SU-DHL-6 (cell line): ENCODE data around the gene RAE1.
A peak's percentile ranks its signal among the peaks of the same experiment; 100 is the strongest.
"Not testable (repeated sequence)": the region's sequence is repeated elsewhere in the genome, so short reads cannot be mapped to it uniquely, and the experiment has no call there.

Experiments
- H2AFZ ChIP-seq: fragments of 200-600 bp; sonication (generic); 2 replicates; pipeline ENCODE4 v1.6.1; 2014; ENCODE audit warnings: low read depth, mild to moderate bottlenecking, moderate library complexity, mixed read lengths, antibody characterized with exemption, low read length; ENCODE audit not compliant: severe bottlenecking
- H3F3A ChIP-seq: fragments of 200-600 bp; shearing (Covaris generic); 2 replicates; pipeline ENCODE4 v1.6.0; 2016; ENCODE audit warnings: antibody characterized with exemption, mild to moderate bottlenecking; ENCODE audit not compliant: insufficient read depth
- H3K27ac ChIP-seq: fragments of 200-600 bp; sonication (generic); 2 replicates; pipeline ENCODE4 v1.5.1; 2016; ENCODE audit warnings: low read depth, mild to moderate bottlenecking, low read length, moderate library complexity, mixed read lengths
- H3K27me3 ChIP-seq: fragments of 200-600 bp; sonication (generic), shearing (Covaris generic); 2 replicates; pipeline ENCODE4 v1.6.0; 2014; ENCODE audit warnings: mild to moderate bottlenecking, low read length
- H3K36me3 ChIP-seq: fragments of 200-600 bp; sonication (generic); 2 replicates; pipeline ENCODE4 v1.6.1; 2014; ENCODE audit warnings: mild to moderate bottlenecking, low read length, mixed read lengths
- H3K4me2 ChIP-seq: fragments of 300-600, 200-600 bp; shearing (Covaris generic), sonication (generic); 2 replicates; pipeline ENCODE4 v1.6.0; 2014; ENCODE audit warnings: low read length, low read depth, mild to moderate bottlenecking; ENCODE audit not compliant: poor library complexity, severe bottlenecking
- H3K4me3 ChIP-seq: fragments of 200-600 bp; sonication (generic); 2 replicates; pipeline ENCODE4 v1.5.1; 2014; ENCODE audit warnings: antibody characterized with exemption, low read length, mild to moderate bottlenecking, mixed read lengths; ENCODE audit not compliant: insufficient read depth, poor library complexity, severe bottlenecking
- H3K79me2 ChIP-seq: fragments of 200-600 bp; sonication (generic); 2 replicates; pipeline ENCODE4 v1.6.1; 2014; ENCODE audit warnings: mild to moderate bottlenecking, low read length, moderate library complexity; ENCODE audit not compliant: insufficient read depth
- H3K9ac ChIP-seq: fragments of 200-600 bp; sonication (generic); 2 replicates; pipeline ENCODE4 v1.7.0; 2014; ENCODE audit warnings: mild to moderate bottlenecking, low read length
- H3K9me2 ChIP-seq: fragments of 200-600 bp; sonication (generic); replicated peaks from 2 replicates; pipeline ENCODE4 v1.6.1; 2014; ENCODE audit warnings: low read length; ENCODE audit not compliant: insufficient read depth
- H3K9me3 ChIP-seq: fragments of 200-600 bp; sonication (generic); 2 replicates; pipeline ENCODE4 v1.6.1; 2014; ENCODE audit warnings: low read length, mixed read lengths; ENCODE audit not compliant: insufficient read depth
- H4K20me1 ChIP-seq: fragments of 200-600 bp; sonication (generic); 2 replicates; pipeline ENCODE4 v1.6.1; 2014; ENCODE audit warnings: low read depth, mild to moderate bottlenecking, antibody characterized with exemption, low read length, moderate library complexity, mixed read lengths
- EZH2phosphoT487 ChIP-seq: fragments of 200-600 bp; sonication (generic), shearing (Covaris generic); conservative IDR thresholded peaks from 2 replicates; pipeline ENCODE4 v1.6.1; 2018; ENCODE audit warnings: mild to moderate bottlenecking, antibody characterized with exemption, low read length, moderate library complexity, mixed read lengths
- TF ChIP-seq, protein P1 (sequence below): fragments of 200-600 bp; sonication (generic); IDR thresholded peaks from one replicate; pipeline ENCODE4 v1.5.1; 2017; ENCODE audit warnings: antibody characterized with exemption, mild to moderate bottlenecking, low read length, moderate library complexity; ENCODE audit not compliant: insufficient read depth, poor library complexity, severe bottlenecking

The RAE1 gene

DNA sequence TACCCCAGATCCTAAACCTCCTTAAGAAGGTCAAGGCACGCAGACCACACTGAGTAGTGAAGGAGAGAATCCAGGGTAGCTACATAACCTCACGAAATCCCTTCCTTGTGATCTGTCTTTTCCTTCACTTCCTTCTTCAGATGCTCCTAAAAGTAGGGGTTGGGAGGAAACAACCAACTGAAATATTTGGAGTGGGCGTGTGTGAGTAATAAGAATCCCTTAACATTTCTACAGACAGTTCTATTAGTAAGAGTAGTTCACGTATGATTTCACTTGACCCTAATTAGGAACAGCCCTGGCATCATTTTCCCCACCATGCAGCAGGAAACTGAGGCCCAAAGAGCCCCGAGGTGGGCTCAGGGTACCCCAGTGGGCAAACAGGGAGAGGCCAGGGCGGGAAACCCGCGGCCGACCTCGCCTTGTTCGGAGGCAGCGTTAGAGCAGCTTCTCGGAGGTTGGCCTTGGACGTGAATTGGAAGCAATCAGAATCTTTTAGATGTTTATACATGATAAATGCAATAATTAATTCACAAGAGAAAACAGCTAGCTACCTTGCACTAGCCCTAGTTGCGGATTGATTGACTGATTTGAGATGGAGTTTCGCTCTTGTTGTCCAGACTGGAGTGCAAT is 859 bp upstream of the RAE1 start:
- H3K9me2 ChIP-seq: no peaks in the 10 kb centered on the region
- H3K79me2 ChIP-seq: peaks cover 33% of the 10 kb centered on the region
- no peak for TF ChIP-seq EZH2phosphoT487
- TF ChIP-seq, protein P1, sequence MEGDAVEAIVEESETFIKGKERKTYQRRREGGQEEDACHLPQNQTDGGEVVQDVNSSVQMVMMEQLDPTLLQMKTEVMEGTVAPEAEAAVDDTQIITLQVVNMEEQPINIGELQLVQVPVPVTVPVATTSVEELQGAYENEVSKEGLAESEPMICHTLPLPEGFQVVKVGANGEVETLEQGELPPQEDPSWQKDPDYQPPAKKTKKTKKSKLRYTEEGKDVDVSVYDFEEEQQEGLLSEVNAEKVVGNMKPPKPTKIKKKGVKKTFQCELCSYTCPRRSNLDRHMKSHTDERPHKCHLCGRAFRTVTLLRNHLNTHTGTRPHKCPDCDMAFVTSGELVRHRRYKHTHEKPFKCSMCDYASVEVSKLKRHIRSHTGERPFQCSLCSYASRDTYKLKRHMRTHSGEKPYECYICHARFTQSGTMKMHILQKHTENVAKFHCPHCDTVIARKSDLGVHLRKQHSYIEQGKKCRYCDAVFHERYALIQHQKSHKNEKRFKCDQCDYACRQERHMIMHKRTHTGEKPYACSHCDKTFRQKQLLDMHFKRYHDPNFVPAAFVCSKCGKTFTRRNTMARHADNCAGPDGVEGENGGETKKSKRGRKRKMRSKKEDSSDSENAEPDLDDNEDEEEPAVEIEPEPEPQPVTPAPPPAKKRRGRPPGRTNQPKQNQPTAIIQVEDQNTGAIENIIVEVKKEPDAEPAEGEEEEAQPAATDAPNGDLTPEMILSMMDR: no peak
- no peaks in the 10 kb centered on the region for H3K9me3 ChIP-seq
- no peak overlapping the region for H3K9ac ChIP-seq
- no peaks in the 10 kb centered on the region; the same call in 1 of the 2 replicates for H4K20me1 ChIP-seq
- no peaks in the 10 kb centered on the region for H3K27me3 ChIP-seq
- peak overlapping the region; percentile 19 for H2AFZ ChIP-seq
- no peak overlapping the region for H3K4me3 ChIP-seq
- peak overlapping the region; percentile 18 for H3K4me2 ChIP-seq
- no peak overlapping the region for H3K27ac ChIP-seq
- H3K36me3 ChIP-seq: peaks cover 4% of the 10 kb centered on the region; the same call in 1 of the 2 replicates
- H3F3A ChIP-seq: peaks cover 11% of the 10 kb centered on the region; the same call in 1 of the 2 replicates

- H3F3A ChIP-seq: peaks cover 11% of the 10 kb centered on the region; the same call in 1 of the 2 replicates
- not testable (repeated sequence) for H3K27ac ChIP-seq
Observed at GRCh38 chr20:57350726-57351041, 371 bp upstream of the RAE1 start.

DNA sequence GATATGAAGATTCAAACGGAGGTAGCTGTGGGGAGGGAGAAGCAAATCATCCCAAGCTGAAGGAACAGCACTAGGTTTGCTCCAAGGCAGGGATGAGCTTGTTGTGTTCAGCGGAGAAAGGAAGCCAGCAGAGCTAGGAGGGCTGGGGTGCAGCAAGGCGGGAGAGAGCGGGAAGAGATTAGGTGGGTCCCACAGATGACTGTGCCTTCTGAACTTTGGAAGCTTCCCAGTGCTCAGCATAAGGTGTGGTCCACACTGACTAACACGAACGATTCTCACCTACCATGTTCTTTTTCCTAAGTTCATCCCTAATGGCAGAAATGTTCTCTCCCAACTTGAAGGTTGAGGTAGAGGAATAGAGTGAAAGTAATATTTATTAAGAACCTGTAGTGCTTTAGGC is 1.2 kb downstream of the RAE1 start:
- no peak for TF ChIP-seq EZH2phosphoT487
- TF ChIP-seq, protein P1: no peak
- Histone ChIP-seq H3K27me3 (no peaks in the 10 kb centered on the region), H2AFZ (no peak overlapping the region), H3F3A (peaks cover 11% of the 10 kb centered on the region; the same call in 1 of the 2 replicates), H4K20me1 (no peaks in the 10 kb centered on the region; the same call in 1 of the 2 replicates), H3K9me3 (no peaks in the 10 kb centered on the region), H3K27ac (no peak overlapping the region), H3K36me3 (peaks cover 12% of the 10 kb centered on the region; the same call in 1 of the 2 replicates), H3K4me2 (peak overlapping the region; percentile 77), H3K9ac (peak overlapping the region; percentile 90), H3K9me2 (no peaks in the 10 kb centered on the region), H3K79me2 (peaks cover 33% of the 10 kb centered on the region), H3K4me3 (peak overlapping the region; percentile 93)

More at GRCh38 chr20:57350726-57351041, 371 bp upstream of the RAE1 start:
- Histone ChIP-seq H3K4me3 (peak overlapping the region; percentile 93), H2AFZ (peak overlapping the region; percentile 83), H3K79me2 (peaks cover 33% of the 10 kb centered on the region), H3K4me2 (peak overlapping the region; percentile 77), H3K9ac (peak overlapping the region; percentile 90)
- not testable (repeated sequence) for H3K9me3 ChIP-seq, H4K20me1 ChIP-seq, H3K9me2 ChIP-seq, H3K36me3 ChIP-seq, H3K27me3 ChIP-seq

DNA sequence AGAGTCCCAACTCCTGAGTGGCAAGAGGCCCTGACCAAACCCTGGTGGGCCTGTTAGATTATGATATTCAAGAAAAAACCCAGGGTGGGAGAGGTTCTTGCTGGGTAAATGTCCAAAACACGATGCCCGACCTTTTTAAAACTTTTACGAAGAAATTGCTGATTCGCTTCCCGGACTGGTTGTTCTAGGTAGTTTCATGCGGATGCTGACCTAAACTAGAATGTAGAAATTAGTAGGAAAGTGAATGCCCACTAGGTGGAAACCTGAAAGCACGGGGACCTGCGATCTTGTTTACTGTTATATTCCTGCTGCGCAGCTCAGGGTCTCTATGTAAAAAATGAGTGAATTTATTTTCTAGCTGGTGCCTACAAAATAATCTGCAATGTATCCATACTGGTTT is 2.3 kb downstream of the RAE1 start:
- Histone ChIP-seq H3K4me2 (no peak overlapping the region), H4K20me1 (no peaks in the 10 kb centered on the region; the same call in 1 of the 2 replicates), H3K9me3 (no peaks in the 10 kb centered on the region), H3K27me3 (no peaks in the 10 kb centered on the region), H2AFZ (no peak overlapping the region), H3K36me3 (peaks cover 12% of the 10 kb centered on the region; the same call in 1 of the 2 replicates), H3K9ac (no peak overlapping the region), H3K79me2 (peaks cover 33% of the 10 kb centered on the region), H3K9me2 (no peaks in the 10 kb centered on the region), H3K27ac (no peak overlapping the region), H3F3A (peaks cover 11% of the 10 kb centered on the region; the same call in 1 of the 2 replicates), H3K4me3 (no peak overlapping the region)
- TF ChIP-seq, protein P1: no peak
- TF ChIP-seq EZH2phosphoT487: no peak
